WTC11 (cell line): ENCODE data around the gene DNAH1. TPM values are rescaled to one million over a fixed set of nuclear protein-coding genes. Genes with fewer than 3 reads are reported as not detected.

Source experiments
- ATAC-seq: fragments of 200-7000 bp; cut with Tn5 transposase; 2 replicates; pipeline ENCODE4 v1.10.0; 2021; ENCODE audit warnings: mild to moderate bottlenecking, moderate library complexity
- CTCF ChIA-PET: fragments of 300-600 bp; sonication (Branson Sonifier 250); formaldehyde crosslinking; loops from one replicate; lab custom pipeline; 2021; ENCODE audit warnings: antibody characterized with exemption; lab: Charles Lee
- POLR2A ChIA-PET: fragments of 350-600 bp; sonication (Branson Sonifier 250); formaldehyde crosslinking; loops from one replicate; lab custom pipeline; 2021; ENCODE audit warnings: antibody characterized with exemption; lab: Charles Lee
- DNase-seq: peaks from one replicate; pipeline ENCODE4 v3.0.0; 2021; ENCODE audit warnings: low spot score
- H3K27ac Mint-ChIP-seq: 2 replicates; pipeline ENCODE4 v1.8.0; 2021; ENCODE audit warnings: mixed read lengths
- H3K27me3 Mint-ChIP-seq: 2 replicates; pipeline ENCODE4 v1.8.0; 2021; ENCODE audit warnings: low read depth, mild to moderate bottlenecking, moderate library complexity, mixed read lengths
- H3K36me3 Mint-ChIP-seq: 2 replicates; pipeline ENCODE4 v1.8.0; 2021; ENCODE audit warnings: mixed read lengths
- H3K4me1 Mint-ChIP-seq: 2 replicates; pipeline ENCODE4 v1.8.0; 2022; ENCODE audit warnings: mixed read lengths
- H3K4me3 Mint-ChIP-seq: 2 replicates; pipeline ENCODE4 v1.8.0; 2021; ENCODE audit warnings: mild to moderate bottlenecking, moderate library complexity, mixed read lengths
- H3K9me3 Mint-ChIP-seq: 2 replicates; pipeline ENCODE4 v1.8.0; 2021; ENCODE audit warnings: mixed read lengths
- AFF4 ChIP-seq: sonication (generic); formaldehyde crosslinking; IDR thresholded peaks from 2 replicates; pipeline ENCODE4 v1.8.1; 2023; ENCODE audit warnings: mild to moderate bottlenecking, missing genetic modification reagents, borderline replicate concordance
- AR ChIP-seq: fragments of 250-450 bp; sonication (Bioruptor Pico); IDR thresholded peaks from 2 replicates; pipeline ENCODE4 v1.9.0; 2021; ENCODE audit warnings: mild to moderate bottlenecking
- CREB1 ChIP-seq: sonication (generic); formaldehyde crosslinking; IDR thresholded peaks from 2 replicates; pipeline ENCODE4 v1.8.0; 2023; ENCODE audit warnings: mild to moderate bottlenecking, missing genetic modification reagents
- CTCF ChIP-seq: fragments of 200-600 bp; IDR thresholded peaks from 2 replicates; pipeline ENCODE4 v1.8.0; 2022; ENCODE audit warnings: antibody characterized with exemption
- E2F1 ChIP-seq: sonication (generic); formaldehyde crosslinking; IDR thresholded peaks from 2 replicates; pipeline ENCODE4 v1.8.0; 2022; ENCODE audit warnings: mild to moderate bottlenecking, missing genetic modification reagents
- E2F5 ChIP-seq: sonication (generic); formaldehyde crosslinking; IDR thresholded peaks from 2 replicates; pipeline ENCODE4 v1.8.1; 2022; ENCODE audit warnings: mild to moderate bottlenecking, moderate library complexity, missing genetic modification reagents
- ESRRA ChIP-seq: sonication (generic); formaldehyde crosslinking; IDR thresholded peaks from 2 replicates; pipeline ENCODE4 v1.8.1; 2022; ENCODE audit warnings: mild to moderate bottlenecking, missing genetic modification reagents, borderline replicate concordance
- FOXK1 ChIP-seq: sonication (generic); formaldehyde crosslinking; IDR thresholded peaks from 2 replicates; pipeline ENCODE4 v1.8.0; 2022; ENCODE audit warnings: mild to moderate bottlenecking, moderate library complexity, missing genetic modification reagents
- FOXP1 ChIP-seq: sonication (generic); formaldehyde crosslinking; IDR thresholded peaks from 2 replicates; pipeline ENCODE4 v1.8.0; 2022; ENCODE audit warnings: missing genetic modification reagents, mild to moderate bottlenecking, moderate library complexity, borderline replicate concordance
- JUN ChIP-seq: sonication (generic); formaldehyde crosslinking; IDR thresholded peaks from 2 replicates; pipeline ENCODE4 v1.8.0; 2023; ENCODE audit warnings: mild to moderate bottlenecking, missing genetic modification reagents
- MLX ChIP-seq: sonication (generic); formaldehyde crosslinking; IDR thresholded peaks from 2 replicates; pipeline ENCODE4 v1.8.1; 2023; ENCODE audit warnings: mild to moderate bottlenecking, missing genetic modification reagents, moderate library complexity
- NFATC4 ChIP-seq: fragments of 250-450 bp; sonication (Bioruptor Pico); IDR thresholded peaks from 2 replicates; pipeline ENCODE4 v1.9.0; 2021; ENCODE audit warnings: mild to moderate bottlenecking
- NR1H2 ChIP-seq: sonication (generic); formaldehyde crosslinking; IDR thresholded peaks from 2 replicates; pipeline ENCODE4 v1.9.0; 2021; ENCODE audit warnings: mild to moderate bottlenecking, moderate library complexity, missing genetic modification reagents
- OVOL2 ChIP-seq: fragments of 250-450 bp; sonication (Bioruptor Pico); IDR thresholded peaks from 2 replicates; pipeline ENCODE4 v1.9.0; 2021; ENCODE audit warnings: mild to moderate bottlenecking, borderline replicate concordance
- STAT6 ChIP-seq: sonication (generic); formaldehyde crosslinking; conservative IDR thresholded peaks from 2 replicates; pipeline ENCODE4 v1.8.1; 2023; ENCODE audit warnings: mild to moderate bottlenecking, low read depth, missing genetic modification reagents, moderate library complexity
- ZNF671 ChIP-seq: fragments of 250-450 bp; sonication (Bioruptor Pico); IDR thresholded peaks from 2 replicates; pipeline ENCODE4 v1.8.0; 2021; ENCODE audit warnings: mild to moderate bottlenecking
- total RNA-seq: library from RNA; stranded (reverse); gene quantifications from 3 replicates; pipeline ENCODE4 v1.2.3, GENCODE V29; 2021
- TF ChIP-seq, protein P1 (sequence below): sonication (generic); formaldehyde crosslinking; IDR thresholded peaks from 2 replicates; pipeline ENCODE4 v1.8.1; 2023; ENCODE audit warnings: mild to moderate bottlenecking, missing genetic modification reagents, moderate library complexity

DNAH1 gene
- total RNA-seq, 1 experiment from 2014 or later = 1.5 TPM

DNA sequence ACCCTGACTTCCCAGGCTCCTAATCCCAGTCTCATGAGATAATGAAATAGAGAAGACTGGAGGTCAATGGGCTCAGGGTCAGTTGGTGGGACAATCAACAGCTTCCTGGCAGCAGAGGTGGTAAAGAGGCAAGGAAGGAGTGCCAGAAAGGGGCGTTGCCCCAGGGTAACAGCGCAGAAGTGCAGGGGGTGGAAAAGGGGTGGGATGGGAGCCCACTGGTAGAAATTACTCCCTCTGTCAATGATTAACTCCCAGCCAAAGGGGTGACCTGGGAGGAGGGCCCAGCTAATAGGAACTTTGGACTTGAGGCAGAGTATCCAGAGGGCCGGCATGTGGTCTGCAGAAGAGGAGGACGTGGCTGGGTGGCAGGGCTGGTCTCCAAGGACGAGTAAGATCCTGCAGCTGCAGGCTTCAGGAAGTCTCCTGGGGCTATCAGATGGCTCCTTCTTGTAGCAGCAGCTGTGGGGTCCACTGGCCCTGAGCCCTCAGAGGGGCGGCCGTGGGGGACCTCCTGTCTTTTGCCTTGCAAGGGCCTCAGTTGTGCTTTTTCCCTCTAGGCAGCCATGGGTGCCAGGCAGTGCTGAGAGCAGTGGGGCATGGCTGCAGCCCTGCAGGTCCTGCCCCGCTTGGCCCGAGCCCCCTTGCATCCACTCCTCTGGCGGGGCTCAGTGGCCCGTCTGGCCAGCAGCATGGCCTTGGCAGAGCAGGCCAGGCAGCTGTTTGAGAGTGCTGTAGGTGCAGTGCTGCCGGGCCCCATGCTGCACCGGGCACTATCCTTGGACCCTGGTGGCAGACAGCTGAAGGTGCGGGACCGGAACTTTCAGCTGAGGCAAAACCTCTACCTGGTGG is 26.1 kb upstream of the DNAH1 start (continued):
- TF ChIP-seq NR1H2 (CRISPR knock-in tag) (no peak), AR (CRISPR knock-in tag) (no peak), E2F5 (CRISPR knock-in tag) (no peak), JUN (no peak), NFATC4 (CRISPR knock-in tag) (no peak), CREB1 (CRISPR knock-in tag) (no peak), CTCF (no peak; the same call in 1 of the 2 replicates), AFF4 (CRISPR knock-in tag) (no peak)

GRCh38 chr3:52290596-52291507 is 25.3 kb upstream of the DNAH1 start:
- CTCF ChIA-PET = interaction anchor here (0.9 to 3.6 kb wide), 11 partner anchors 9 to 156 kb away, joined by 3 to 34 read pairs (median 6); partner anchors contain the start of gene WDR82
- TF ChIP-seq FOXP1 = no peak
- TF ChIP-seq FOXK1 = no peak
- no peak for TF ChIP-seq ESRRA (CRISPR knock-in tag)
- no peak for TF ChIP-seq ZNF671 (CRISPR knock-in tag)
- no peak for TF ChIP-seq MLX (CRISPR knock-in tag)
- TF ChIP-seq NFATC4 (CRISPR knock-in tag) = no peak
- TF ChIP-seq, protein P1, sequence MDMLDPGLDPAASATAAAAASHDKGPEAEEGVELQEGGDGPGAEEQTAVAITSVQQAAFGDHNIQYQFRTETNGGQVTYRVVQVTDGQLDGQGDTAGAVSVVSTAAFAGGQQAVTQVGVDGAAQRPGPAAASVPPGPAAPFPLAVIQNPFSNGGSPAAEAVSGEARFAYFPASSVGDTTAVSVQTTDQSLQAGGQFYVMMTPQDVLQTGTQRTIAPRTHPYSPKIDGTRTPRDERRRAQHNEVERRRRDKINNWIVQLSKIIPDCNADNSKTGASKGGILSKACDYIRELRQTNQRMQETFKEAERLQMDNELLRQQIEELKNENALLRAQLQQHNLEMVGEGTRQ (CRISPR knock-in tag) = no peak
- no peak for TF ChIP-seq STAT6 (CRISPR knock-in tag)
- TF ChIP-seq OVOL2 (CRISPR knock-in tag) = no peak
- no peak for TF ChIP-seq NR1H2 (CRISPR knock-in tag)
- TF ChIP-seq E2F1 = no peak

More at GRCh38 chr3:52290596-52291507, 25.3 kb upstream of the DNAH1 start:
- no peaks in the 10 kb centered on the region for H3K27me3 Mint-ChIP-seq
- POLR2A ChIA-PET = no interaction called here
- no peaks in the 10 kb centered on the region for H3K36me3 Mint-ChIP-seq
- no peak for DNase-seq
- no peak overlapping the region for H3K4me3 Mint-ChIP-seq
- no peaks in the 10 kb centered on the region for H3K9me3 Mint-ChIP-seq
- H3K27ac Mint-ChIP-seq = no peak overlapping the region
- peaks cover 5% of the 10 kb centered on the region for H3K4me1 Mint-ChIP-seq
- no peak for ATAC-seq
